ENCODE results near the gene METTL2A.
"Not testable (repeated sequence)": the region's sequence is repeated elsewhere in the genome, so short reads cannot be mapped to it uniquely, and the experiment has no call there.

Gene METTL2A, protein sequence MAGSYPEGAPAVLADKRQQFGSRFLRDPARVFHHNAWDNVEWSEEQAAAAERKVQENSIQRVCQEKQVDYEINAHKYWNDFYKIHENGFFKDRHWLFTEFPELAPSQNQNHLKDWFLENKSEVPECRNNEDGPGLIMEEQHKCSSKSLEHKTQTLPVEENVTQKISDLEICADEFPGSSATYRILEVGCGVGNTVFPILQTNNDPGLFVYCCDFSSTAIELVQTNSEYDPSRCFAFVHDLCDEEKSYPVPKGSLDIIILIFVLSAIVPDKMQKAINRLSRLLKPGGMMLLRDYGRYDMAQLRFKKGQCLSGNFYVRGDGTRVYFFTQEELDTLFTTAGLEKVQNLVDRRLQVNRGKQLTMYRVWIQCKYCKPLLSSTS

DNA sequence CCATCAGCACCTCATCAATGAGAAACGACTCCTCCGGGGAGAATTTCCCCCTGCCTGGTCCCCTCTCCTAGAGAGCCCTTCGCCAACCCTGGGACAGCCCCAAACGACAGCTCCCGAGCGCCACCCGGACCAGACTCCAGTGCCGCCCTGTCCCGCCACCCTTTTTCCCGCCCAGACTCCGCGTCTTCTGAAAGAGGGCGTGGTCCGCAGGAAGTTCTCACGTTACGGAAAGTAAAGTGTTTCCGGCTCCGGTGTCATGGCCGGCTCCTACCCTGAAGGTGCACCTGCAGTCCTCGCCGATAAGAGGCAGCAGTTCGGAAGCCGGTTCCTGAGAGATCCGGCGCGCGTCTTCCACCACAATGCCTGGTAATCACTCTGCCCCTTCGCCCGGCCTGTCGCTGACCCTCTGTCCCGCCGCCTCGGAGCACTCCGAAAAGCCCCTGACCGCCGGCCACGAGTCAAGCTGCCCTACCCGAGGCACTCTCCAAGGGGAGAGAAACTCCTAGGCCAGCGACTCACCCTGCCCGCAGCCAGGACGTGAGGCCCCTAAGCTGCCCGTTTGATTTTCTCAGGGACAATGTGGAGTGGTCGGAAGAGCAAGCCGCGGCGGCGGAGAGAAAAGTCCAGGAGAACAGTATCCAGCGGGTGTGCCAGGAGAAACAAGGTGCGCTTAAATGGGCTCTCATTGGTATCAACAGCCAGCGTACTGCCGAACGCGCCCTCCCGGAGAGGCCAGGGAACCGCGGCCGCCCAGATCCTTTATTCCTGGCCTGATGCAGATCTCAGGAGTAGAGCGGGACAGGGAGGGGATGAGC lies at the start of gene METTL2A:
METTL2A (plus strand) TSS at position 251 of the 815 bp plus-strand sequence; CDS start at position 257, 6 bp downstream.
- peak; percentile 60 for FAIRE-seq

DNA sequence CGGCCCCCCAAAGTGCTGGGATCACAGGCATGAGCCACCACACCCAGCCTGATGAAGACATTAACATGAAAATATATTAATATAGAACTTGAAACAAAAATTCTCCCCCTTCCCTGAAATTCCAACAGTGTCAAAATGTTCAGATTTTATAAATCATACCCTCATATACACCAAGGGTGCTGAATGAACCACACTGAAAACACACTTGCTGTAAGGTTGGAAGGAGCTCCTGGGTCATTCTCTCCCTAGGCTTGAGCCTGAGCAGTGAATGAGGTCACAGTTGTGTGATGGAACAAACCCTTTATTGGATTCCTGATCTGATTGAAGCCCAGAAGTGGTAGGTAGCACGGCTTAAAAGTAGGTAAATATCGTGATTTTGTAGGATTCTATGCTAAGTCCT lies 43.4 kb upstream of the METTL2A start, which contains the start of gene EFCAB3:
EFCAB3 (plus strand) TSS at position 301 of the 400 bp plus-strand sequence. CDS start 2,427 bp downstream, outside the sequence.
- no peak for FAIRE-seq

DNA sequence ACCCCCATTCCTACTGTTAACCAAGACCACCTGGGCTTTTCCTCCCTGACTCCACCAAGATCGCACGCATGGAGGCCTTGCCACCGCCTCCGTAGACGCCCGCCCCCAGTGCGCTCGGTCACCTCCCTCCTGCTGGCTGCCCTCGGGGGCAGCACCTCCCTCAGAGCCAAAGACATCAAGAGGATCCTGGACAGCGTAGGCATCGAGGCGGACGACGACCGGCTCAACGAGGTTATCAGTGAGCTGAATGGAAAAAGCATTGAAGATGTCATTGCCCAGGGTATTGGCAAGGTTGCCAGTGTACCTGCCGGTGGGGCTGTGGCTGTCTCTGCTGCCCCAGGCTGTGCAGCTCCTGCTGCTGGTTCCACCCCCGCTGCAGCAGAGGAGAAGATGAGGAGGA lies 42.1 kb upstream of the METTL2A start:
- FAIRE-seq = no peak

DNA sequence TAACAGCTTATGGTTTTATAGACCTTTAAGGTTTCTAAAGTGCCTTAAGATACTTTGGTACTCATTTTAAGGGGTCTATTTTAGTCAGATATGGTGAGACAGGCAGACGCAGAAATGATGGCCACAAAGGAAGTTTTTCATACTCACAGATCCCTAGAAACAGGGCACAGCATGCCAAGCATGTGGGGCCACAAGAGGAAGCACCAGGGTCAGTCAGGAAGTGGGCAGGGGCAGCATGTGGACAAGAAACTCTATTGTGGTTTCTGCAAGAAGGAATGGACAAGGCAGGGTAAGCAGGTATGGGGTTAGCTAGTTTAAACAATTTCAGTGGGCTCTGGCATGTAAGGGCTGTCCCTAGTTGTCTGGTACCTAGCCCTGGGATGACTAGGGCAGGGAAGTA lies 34.8 kb upstream of the METTL2A start:
- FAIRE-seq = no peak

DNA sequence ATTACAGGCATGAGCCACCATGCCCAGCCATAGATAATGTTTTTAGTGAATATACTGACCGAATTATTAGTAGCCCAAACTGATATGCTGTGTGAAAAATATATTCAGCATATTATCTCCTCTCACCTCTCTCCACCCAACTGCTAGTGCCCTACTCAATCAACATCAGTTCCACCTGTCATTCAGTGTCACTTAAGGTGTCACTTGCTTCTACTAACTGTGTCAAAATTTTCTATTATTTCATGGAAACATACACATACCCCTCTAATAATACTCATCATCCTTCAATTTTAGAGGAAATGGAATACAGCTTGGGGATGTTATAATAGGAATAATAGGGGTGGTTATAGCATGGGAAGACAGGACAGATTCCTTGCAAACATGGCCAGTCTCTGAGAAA lies 30.8 kb upstream of the METTL2A start:
- FAIRE-seq = no peak

DNA sequence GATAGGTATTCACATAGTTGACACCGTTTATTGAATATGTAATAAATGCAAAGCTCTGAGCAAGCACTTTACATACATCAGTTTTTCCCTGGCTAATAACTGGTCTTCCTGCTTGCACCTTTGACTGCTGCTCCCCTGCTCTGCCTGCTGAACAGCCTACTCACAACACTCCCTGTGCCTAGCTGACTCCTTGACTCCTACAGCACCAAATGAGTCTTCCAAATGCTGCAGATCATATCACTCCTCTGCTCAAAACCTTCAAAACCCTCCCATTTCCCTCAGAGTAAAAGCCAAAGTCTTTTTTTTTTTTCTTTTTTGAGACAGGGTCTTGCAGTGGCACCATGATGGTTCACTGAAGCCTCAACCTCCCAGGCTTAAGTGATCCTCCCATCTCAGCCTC lies 24.8 kb upstream of the METTL2A start:
- no peak for FAIRE-seq

DNA sequence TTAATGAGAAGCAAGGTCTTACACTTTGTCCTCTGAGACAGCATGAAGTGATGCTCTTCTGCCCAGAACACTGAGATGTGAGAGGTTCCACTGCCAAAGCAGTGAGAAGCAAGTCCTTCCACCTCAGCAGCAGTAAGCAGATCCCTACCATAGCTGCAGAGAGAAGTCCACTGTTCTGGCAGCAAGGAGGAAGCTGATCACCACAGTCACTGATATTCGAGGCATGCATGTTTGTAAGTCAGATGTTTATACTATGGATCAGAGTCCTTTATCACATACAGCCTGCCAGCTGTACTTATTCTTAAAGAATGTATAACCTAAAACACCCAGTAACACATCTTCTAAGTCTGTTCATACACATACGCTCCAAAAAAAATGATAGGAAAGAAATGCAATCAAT lies 18.2 kb upstream of the METTL2A start:
- no peak for FAIRE-seq

DNA sequence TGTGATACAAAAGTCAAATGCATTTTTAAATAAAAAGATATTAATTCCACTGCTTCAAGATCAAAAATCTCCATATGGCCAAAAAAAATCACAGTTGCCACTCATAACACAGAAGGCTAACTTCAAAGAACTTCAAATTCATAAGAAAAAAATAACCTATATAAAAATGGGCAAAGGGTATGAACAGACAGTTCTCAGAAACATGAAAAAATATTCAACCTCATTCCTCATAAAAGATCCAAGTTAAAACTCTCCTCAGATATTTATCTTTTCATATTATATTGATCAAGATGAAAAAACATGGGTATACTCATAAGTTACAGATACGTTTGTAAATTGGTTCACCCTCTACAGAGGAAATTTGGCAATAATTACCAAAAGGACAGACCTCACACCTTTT lies 10.6 kb upstream of the METTL2A start:
- FAIRE-seq = not testable (repeated sequence)

DNA sequence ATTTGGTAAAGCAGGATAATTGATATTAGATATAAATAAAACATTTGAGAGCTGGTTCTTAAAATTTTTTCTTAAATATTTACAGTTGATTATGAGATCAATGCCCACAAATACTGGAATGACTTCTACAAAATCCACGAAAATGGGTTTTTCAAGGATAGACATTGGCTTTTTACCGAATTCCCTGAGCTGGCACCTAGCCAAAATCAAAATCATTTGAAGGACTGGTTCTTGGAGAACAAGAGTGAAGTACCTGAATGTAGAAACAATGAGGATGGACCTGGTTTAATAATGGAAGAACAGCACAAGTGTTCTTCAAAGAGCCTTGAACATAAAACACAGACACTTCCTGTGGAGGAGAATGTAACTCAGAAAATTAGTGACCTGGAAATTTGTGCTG lies 2.5 kb downstream of the METTL2A start:
- FAIRE-seq = not testable (repeated sequence)

DNA sequence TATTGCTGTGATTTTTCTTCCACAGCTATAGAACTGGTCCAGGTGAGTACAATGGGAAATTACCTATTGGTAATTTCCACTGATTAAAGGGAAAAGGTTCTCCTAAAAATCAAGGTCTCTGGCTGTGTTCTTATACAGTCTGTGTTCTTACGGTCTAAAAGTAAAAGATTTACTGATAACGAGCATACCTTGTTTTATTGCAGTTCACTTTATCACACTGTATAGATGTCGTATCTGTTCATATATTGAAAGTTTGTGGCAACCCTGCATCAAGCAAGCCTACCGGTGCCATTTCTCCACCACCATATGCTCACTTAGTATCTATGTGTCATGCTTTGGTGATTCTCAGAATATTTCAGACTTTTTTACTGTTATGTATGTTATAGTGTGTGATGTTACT lies 11.6 kb downstream of the METTL2A start:
- FAIRE-seq = not testable (repeated sequence)

DNA sequence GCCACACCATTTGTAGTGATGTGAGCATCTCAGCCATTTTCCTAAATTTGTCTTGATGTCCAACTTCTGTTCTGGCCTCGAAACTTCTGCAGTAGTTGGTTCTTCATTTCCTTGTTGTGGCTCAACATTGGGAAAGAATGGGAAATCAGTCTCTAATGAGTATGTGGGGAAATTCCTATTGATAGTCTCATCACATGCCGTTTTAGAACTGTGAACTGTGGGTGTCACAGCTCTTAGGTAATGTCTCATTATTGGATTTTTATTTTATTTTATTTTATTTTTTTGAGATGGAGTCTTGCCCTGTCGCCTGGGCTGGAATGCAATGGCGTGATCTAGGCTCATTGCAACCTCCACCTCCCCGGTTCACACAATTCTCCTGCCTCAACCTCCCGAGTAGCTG lies 17.5 kb downstream of the METTL2A start:
- not testable (repeated sequence) for FAIRE-seq

DNA sequence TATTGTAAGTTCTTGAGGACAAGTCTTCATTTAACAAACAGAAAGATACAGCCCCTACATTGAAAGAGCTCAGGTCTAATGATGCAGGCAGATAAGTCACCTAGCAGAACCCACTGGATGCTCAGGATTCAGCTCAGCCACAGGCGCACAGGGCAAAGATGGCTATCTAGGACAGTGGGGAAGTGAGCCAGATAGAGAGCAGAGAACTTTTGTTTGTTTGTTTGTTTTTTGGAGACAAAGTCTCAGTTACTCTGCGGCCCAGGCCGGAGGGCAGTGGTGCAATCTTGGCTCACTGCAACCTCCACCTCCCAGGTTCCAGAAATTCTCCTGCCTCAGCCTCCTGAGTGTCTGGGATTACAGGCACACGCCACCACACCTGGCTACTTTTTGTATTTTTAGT lies 20.4 kb downstream of the METTL2A start:
- no peak for FAIRE-seq

DNA sequence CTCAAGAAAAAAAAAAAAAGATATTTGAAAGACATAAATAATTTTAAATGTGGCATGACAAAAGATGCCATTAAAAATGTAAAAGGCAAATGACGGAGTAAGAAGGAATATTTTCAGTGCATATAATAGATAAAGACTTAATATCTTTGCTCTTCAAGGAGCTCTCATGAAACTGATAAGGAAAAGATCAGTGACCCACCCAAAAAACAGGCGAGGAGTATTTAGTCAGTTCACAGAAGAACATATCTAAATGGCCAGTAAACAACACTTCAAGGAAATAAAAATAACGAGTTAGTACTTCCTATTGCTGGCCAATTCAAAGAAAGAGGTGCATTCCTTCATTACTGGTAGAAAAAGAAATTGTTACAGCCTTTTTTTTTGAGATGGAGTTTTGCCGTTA lies 22.1 kb downstream of the METTL2A start:
- FAIRE-seq = not testable (repeated sequence)

DNA sequence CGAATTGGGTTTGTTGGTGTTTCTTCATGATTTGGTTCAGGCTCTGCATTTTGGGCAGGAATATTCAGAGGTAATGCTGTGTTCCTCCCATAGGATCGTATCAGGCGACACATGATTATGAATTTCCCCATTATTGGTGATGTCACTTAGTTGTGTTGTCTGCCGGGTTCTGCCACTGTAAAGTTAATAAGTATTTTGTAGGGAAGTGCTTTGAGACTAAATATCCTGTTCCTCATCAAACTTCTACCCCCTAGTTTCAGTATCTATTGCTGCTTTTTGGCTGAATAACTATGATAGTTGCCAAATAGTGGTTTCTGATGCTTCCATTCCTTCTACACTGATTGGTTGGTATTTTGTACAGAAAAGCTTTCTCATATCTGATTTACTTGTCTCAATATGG lies 28.5 kb downstream of the METTL2A start:
- not testable (repeated sequence) for FAIRE-seq

DNA sequence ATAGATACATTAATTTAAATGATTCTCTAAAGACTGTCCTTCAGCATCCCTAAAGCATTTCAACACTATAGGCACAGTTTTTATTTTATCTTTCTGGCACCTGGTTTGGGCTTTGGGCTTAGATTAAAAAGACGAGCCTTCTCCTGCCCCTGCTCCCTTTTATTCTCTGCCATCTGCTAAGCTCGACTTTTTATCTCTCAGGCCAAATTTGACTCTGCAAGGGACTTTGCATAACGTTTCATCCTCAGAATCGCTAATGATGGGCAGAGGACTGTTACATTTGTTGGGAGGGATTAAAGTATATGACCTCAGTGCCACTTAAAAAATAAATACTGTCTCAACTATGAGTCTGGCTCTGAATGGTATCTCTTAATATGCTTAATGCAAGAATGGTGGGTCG lies 29.3 kb downstream of the METTL2A start:
- FAIRE-seq = not testable (repeated sequence)

DNA sequence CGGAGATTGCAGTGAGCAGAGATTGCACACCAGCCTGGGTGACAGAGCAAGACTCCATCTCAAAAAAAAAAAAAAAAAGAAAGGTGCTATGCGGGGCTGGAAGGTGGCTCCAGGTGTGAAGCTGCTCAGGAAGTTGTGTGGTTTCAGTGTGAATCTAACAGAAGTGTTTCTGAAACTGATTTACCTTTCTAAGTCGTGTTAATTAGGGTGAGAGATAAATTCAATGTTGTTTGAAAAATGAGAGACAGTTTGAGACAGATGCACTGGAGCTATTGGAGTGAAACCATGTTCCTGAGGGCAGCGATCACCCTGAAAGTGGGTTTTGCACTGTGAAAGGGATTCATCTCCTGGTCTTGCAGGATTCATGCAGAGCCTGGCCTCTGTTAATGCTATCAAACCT lies 30.0 kb downstream of the METTL2A start:
- not testable (repeated sequence) for FAIRE-seq

DNA sequence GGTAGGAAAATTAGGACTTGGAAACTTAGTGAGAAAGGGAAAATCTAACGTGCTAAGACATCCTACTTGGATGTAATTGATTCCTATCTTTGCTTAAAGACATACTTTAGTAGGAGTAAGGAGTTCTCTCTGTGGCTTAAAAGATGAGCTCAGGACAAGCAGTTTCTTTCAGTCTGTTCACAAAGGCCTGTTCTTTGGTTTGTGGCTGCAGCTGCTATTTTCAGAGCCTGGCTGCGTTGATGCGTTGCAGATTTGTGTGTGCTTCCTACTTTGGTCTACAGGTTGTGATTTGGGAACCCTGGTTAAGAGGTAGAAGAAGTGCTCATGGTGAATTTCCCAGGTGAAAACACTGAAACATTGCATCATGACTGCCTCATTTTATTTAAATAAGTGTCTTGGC lies 30.4 kb downstream of the METTL2A start:
- FAIRE-seq = not testable (repeated sequence)

DNA sequence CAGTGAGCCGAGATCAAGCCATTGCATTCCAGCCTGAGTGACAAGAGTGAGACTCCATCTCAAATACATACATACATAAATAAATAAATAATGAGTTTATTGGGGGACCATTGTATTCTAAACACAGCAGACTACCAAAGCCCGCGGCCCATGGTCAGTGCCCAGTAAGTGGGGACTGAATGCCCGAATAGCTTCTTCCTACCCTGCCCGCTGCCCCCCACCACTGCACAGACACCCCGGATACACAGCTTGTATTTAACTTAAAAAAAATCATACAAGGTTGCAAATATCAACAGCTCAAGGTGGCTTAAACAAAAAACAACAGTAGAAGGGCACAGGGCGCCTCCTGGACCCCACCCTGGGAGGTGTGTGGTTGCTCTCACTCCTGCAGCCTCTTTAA lies 32.3 kb downstream of the METTL2A start:
- no peak for FAIRE-seq

DNA sequence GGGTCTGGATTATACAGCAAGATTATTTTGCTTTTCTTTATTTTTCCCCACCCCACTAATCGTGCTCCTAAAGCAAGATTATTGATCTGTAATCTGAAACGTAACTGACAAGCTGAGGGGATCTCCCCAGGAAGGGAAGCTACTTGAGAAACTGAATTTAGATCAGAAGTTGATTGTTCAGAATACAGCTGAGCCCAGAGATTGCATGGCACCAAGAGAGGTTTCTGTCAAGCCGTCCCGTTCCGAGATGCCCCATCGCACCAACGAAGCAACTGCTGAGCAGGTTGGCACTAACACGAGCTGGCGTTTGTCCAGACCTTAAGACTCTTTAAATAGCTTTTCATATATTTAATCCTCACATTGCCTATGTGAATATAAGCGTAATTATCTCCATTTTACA lies 34.8 kb downstream of the METTL2A start:
- not testable (repeated sequence) for FAIRE-seq

DNA sequence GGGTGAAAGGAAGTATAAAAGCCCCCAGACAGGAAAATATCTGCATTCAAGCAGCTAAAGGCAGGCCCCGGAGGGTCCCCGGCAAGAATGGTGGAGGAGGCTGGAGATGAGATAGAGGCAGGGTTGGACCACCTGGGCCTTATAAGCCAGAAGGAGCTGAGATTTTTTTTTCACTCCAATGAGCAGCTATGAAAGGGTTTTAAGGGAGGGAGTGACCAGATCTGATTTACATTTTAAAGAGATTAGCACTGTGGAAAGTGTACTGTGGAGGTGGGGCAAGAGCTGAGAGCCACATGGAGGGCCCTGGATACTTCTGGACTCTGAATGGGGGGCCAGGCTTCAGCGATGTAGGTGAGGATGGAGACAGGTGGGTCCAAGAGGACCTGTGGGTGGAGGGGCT lies 40.7 kb downstream of the METTL2A start:
- not testable (repeated sequence) for FAIRE-seq

DNA sequence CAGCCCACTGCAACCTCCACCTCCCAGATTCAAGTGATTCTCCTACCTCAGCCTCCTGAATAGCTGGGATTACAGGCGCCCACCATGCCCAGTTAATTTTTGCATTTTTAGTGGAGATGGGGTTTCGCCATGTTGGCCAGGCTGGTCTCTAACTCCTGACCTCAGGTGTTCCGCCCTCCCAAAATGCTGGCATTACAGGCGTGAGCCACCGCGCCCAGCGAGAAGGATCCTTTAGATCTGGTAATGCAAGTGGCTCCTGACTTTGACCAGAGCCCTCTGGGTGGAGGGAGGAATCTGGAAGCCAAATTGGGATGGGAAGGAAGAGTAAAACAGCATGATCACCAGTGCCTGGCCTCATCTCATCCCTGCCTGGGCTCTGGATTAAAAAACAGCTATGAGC lies 41.6 kb downstream of the METTL2A start:
- not testable (repeated sequence) for FAIRE-seq

DNA sequence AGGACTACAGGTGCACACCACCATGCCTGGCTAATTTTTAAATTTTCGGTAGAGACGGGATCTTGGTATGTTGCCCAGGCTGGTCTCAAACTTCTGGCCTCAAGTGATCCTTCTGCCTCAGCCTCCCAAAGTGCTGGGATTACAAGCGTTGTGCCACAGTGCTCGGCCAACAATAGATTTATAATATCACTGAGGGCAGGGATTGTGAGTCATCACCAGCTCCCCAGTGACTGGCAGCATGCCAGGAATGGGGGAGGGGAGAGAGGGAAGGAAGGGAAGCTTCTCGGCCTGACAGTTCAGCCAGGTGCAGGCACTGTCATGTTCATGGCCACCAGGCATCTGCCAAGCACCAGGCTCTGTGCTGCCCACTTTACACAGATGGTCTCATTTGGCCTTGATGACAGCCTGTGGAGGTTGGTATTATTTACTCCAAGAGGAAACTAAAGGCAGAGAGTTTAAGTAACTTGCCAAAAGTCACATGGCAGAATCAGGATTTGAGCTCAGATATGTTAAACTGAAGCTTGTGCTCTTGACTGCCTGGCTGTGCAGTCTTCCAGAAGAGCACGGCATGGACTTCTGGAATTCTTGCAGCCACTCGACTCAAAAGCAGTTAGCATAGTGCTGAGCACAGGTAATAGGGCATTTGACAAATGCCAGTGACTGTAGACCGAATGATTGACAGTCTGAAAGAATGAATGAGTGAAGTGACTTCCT lies 47.1 kb downstream of the METTL2A start:
- FAIRE-seq = not testable (repeated sequence)

DNA sequence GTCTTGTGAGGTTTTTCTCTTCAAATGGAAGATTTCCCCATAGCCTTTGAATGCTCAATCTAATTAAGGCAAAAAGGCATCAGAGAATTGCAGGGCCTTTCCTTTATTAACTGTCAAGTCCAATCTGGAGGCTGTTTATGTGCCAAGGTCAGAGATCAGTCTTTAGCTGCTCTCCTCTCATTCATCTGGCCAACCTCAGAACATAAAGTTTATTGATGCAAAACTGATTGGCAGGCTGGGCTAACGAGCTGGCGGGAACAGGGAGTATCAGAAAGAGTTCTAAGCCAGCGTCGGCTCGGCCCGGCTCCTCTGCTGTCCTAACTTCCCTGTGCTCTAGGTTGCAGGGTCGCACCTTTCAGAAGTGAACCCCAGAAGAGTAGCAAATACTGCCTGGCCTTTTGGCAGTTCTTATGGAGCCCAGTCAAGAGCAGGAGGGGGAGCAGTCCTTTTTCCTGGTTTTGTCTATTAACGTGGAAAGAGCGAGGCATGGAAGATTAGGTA lies 47.7 kb downstream of the METTL2A start:
- not testable (repeated sequence) for FAIRE-seq
